Heart left ventricle (tissue), 16 donors: ENCODE measurements around the gene ABCB10. TPM values are rescaled to one million over a fixed set of nuclear protein-coding genes. Genes with fewer than 3 reads are reported as not detected.

ENCODE experiments used
- ATAC-seq, 4 donors: fragments of 200-7000 bp; cut with Tn5 transposase; one replicate each; pipeline ENCODE4 v1.9.1; 2020 to 2022; ENCODE audit warnings: moderate library complexity in 4 of 4, mild to moderate bottlenecking in 3 of 4, moderate number of reproducible peaks in 1 of 4
- DNase-seq, 5 donors: peaks; one replicate each; pipeline ENCODE4 v3.0.0-alpha.2; 2020
- H3K27ac ChIP-seq, 12 donors: fragments of 200-600 bp; sonication (generic) in 4 of 12; one replicate each; pipeline versions ENCODE4 v1.5.0 to v1.8.0; 2016 to 2022; ENCODE audit warnings: mild to moderate bottlenecking in 2 of 12
- H3K27me3 ChIP-seq, 9 donors: fragments of 200-600 bp; sonication (generic) in 2 of 9; one replicate each; pipeline versions ENCODE4 v1.5.1 to v1.8.0; 2016 to 2022; ENCODE audit warnings: mild to moderate bottlenecking in 3 of 9
- H3K36me3 ChIP-seq, 9 donors: fragments of 200-600 bp; sonication (generic) in 2 of 9; one replicate each; pipeline versions ENCODE4 v1.5.0 to v1.8.0; 2018 to 2022; ENCODE audit warnings: mild to moderate bottlenecking in 2 of 9
- H3K4me1 ChIP-seq, 12 donors: fragments of 200-600 bp; sonication (generic) in 4 of 12; one replicate each; pipeline versions ENCODE4 v1.5.0 to v1.8.0; 2016 to 2022; ENCODE audit warnings: mild to moderate bottlenecking in 3 of 12
- H3K4me3 ChIP-seq, 12 donors: fragments of 200-600 bp; sonication (generic) in 4 of 12; one replicate each; pipeline versions ENCODE4 v1.5.0 to v1.8.0; 2017 to 2022; ENCODE audit warnings: mild to moderate bottlenecking in 9 of 12, moderate library complexity in 4 of 12
- H3K9me3 ChIP-seq, 12 donors: fragments of 200-600 bp; sonication (generic) in 4 of 12; one replicate each; pipeline versions ENCODE4 v1.5.0 to v1.8.0; 2016 to 2022; ENCODE audit warnings: mild to moderate bottlenecking in 1 of 12
- CTCF ChIP-seq, 12 donors: fragments of 200-600 bp; sonication (generic) in 4 of 12; IDR thresholded peaks; one replicate each; pipeline versions ENCODE4 v1.5.0 to v1.8.0; 2018 to 2022; ENCODE audit warnings: antibody characterized with exemption in 12 of 12, mild to moderate bottlenecking in 5 of 12
- POLR2A ChIP-seq, 2 donors: fragments of 450-650 bp; IDR thresholded peaks; one replicate each; pipeline ENCODE4 v1.6.1; 2017; ENCODE audit warnings: antibody characterized with exemption in 2 of 2, mild to moderate bottlenecking in 2 of 2, moderate library complexity in 2 of 2
- WGBS, 4 donors: extraction: QIAGEN DNeasy Blood & Tissue Kit in 2 of 4; methylation state at CpG; one replicate each; pipeline versions ENCODE4 v1.1.5 to v1.1.7; 2013 to 2018; 5-methylcytosine and 5-hydroxymethylcytosine counted together
- intact Hi-C, 10 donors: fragments of 100-400 bp; cut with DNase I; formaldehyde crosslinking; loops; one replicate each; pipeline versions ENCODE4 v1.11.1 to v1.14.2; 2022
- polyA plus RNA-seq, 2 donors: library from polyadenylated mRNA; stranded (reverse); fragments of 200-250 nt; gene quantifications; one replicate each; pipeline ENCODE4 v1.2.3, GENCODE V29; 2013
- total RNA-seq, 9 donors: library from RNA; depleted of rRNA in 2 of 9; stranded (reverse); fragments of >200 nt in 2 of 9; fragmentation: NEBNext Ultra II Directional in 3 of 9; extraction: Animal tissue kit (Norgen Biotek cat#: 25700) in 3 of 9; gene quantifications; one replicate each; pipeline versions ENCODE4 v1.1.0 to v1.2.4, GENCODE V29; 2016 to 2023
- donor health status: ischemic (EF 13 %, LVEDD 7.1; RV severe dilation, severe dysfunction).
- donor health status: healthy with polysubstance abuse.
- donor health status: DM: no; HTN: yes; CAD: no.
- donor health status: DM: no; HTN: no; CAD: no.
- donor health status: ischemic (EF 25% LVEDD 6.9; RV normal size, moderate dysfunction).
- donor health status: ischemic (EF 25% LVEDD 5.7; RV mildly dilated, moderate dysfunction).
- donor health status: healthy.
- donor health status: DM: yes; HTN: yes; CAD: no.
- donor health status: ischemic (EF 35%, LVEDD 5.7; RV mildly dilated, moderate dysfunction).
- donor health status: nonischemic (EF 11% LVEDD 7.7; RV severe dilation, severe dysfunction).
- donor health status: DM: yes; HTN: yes; CAD: no.
- donor health status: PGD.
- donor health status: ischemic (EF 29% LVEDD 5.4; RV normal size, mild dysfunction).
- donor health status: nonischemic (EF 23%, LVEDD 6.1; RV moderate dilation, normal function).

The ABCB10 gene
- total and polyA plus RNA-seq, 11 donors: 4.5 to 13.3 (median 10.7) TPM

- Histone ChIP-seq H3K36me3 (peaks cover 0 to 66% (median 59%) of the 10 kb centered on the region in 9 donors), H3K4me1 (peaks cover 0 to 8% (median 0%) of the 10 kb centered on the region in 12 donors), H3K27me3 (no peaks in the 10 kb centered on the region), H3K9me3 (no peaks in the 10 kb centered on the region), H3K27ac (no peak overlapping the region), H3K4me3 (no peak overlapping the region)
- TF ChIP-seq POLR2A (IDR thresholded peaks at IDR 0.05) (no peak), CTCF (IDR thresholded peaks at IDR 0.05) (no peak)
- WGBS, 4 donors: 96 to 99% (median 96%) methylated on average over 6 to 7 of the region's 7 CpGs
- ATAC-seq: no peak
- no peak for DNase-seq
- intact Hi-C loops: no loop called here
Observed at GRCh38 chr1:229547542-229547941, 11.0 kb downstream of the ABCB10 start.

DNA sequence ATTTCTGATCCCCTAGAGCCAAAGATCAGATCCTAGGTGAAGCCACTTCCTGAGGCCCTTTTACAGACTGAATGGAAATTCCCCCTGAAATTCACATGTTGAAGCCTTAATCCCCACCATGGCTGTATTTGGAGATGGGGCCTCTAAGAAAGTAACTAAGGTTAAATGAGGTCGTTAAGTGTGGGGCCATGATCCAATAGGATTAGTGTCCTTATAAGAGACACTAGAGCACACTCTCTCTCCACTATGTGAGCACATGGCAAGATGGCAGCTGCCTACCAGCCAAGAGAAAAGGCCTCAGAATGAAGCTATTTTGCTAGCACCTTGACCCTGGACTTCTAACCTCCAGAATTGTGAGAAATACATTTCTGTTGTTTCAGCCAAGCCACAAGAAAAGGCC lies 13.9 kb downstream of the ABCB10 start:
- ATAC-seq (no peak), DNase-seq (no peak)
- no peaks in the 10 kb centered on the region for H3K9me3 ChIP-seq
- TF ChIP-seq POLR2A (IDR thresholded peaks at IDR 0.05) (no peak), CTCF (IDR thresholded peaks at IDR 0.05) (no peak)
- peaks cover 0 to 96% (median 88%) of the 10 kb centered on the region in 9 donors for H3K36me3 ChIP-seq
- H3K27ac ChIP-seq: no peak overlapping the region
- intact Hi-C loops: no loop called here
- H3K4me1 ChIP-seq: no peaks in the 10 kb centered on the region
- no peak overlapping the region for H3K4me3 ChIP-seq
- 85 to 100% (median 93%) methylated on average over 1 of the region's 1 CpG for WGBS, 4 donors
- H3K27me3 ChIP-seq: no peaks in the 10 kb centered on the region

- WGBS, 4 donors: 95 to 96% (median 96%) methylated on average over 6 of the region's 6 CpGs
- no peak for ATAC-seq
Observed at GRCh38 chr1:229539863-229540506, 18.5 kb downstream of the ABCB10 start.

GRCh38 chr1:229538945-229539344 lies 19.6 kb downstream of the ABCB10 start:
- DNase-seq: no peak
- H3K27ac ChIP-seq: no peak overlapping the region
- intact Hi-C loops: no loop called here
- H3K4me1 ChIP-seq: no peaks in the 10 kb centered on the region
- ATAC-seq: no peak
- no peaks in the 10 kb centered on the region for H3K27me3 ChIP-seq
- H3K4me3 ChIP-seq: no peak overlapping the region
- 91 to 97% (median 94%) methylated on average over 5 of the region's 5 CpGs for WGBS, 4 donors
- TF ChIP-seq CTCF (IDR thresholded peaks at IDR 0.05) (no peak), POLR2A (IDR thresholded peaks at IDR 0.05) (no peak)
- H3K9me3 ChIP-seq: no peaks in the 10 kb centered on the region
- H3K36me3 ChIP-seq: peaks cover 0 to 94% (median 87%) of the 10 kb centered on the region in 9 donors

More at GRCh38 chr1:229539863-229540506, 18.5 kb downstream of the ABCB10 start:
- no peak for DNase-seq
- intact Hi-C loops: no loop called here
- TF ChIP-seq POLR2A (IDR thresholded peaks at IDR 0.05) (no peak), CTCF (IDR thresholded peaks at IDR 0.05) (no peak)
- Histone ChIP-seq H3K4me3 (no peak overlapping the region), H3K36me3 (peaks cover 0 to 97% (median 92%) of the 10 kb centered on the region in 9 donors), H3K27ac (no peak overlapping the region), H3K27me3 (no peaks in the 10 kb centered on the region), H3K9me3 (no peaks in the 10 kb centered on the region), H3K4me1 (no peaks in the 10 kb centered on the region)
